ENCODE measurements around the gene SNIP1. TPM values are rescaled to one million over a fixed set of nuclear protein-coding genes. Genes with fewer than 3 reads are reported as not detected.
"Not testable (repeated sequence)": the region's sequence is repeated elsewhere in the genome, so short reads cannot be mapped to it uniquely, and the experiment has no call there.

SNIP1 gene
- total and polyA plus RNA-seq, 2 donors: 9.1 to 9.9 TPM

DNA sequence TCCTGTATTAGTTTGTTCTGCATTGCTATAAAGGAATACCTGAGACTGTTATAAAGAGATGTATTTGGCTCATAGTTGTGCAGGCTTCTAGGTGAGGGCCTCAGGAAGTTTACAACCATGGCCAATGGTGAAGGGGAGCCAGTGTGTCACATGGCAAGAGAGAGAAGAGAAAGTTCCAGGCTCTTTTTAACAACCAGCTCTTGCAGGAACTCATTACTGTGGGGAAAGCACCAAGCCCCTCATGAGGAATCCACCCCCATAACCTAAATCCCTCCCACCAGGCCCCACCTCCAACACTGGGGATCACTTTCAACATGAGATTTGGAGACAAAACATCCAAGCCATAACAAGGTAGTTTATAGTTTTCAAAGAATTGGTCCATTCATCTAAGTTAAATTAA is 34.5 kb downstream of the SNIP1 start:
- Histone ChIP-seq H3K4me3 (ENCODE audit: low read length in 2 of 2) (peak overlapping the region; percentile 23 to 27), H3K4me1 (ENCODE audit: control insufficient read depth in 2 of 2, insufficient read depth in 2 of 2, low read length in 2 of 2) (peaks cover 4 to 6% of the 10 kb centered on the region in 2 donors), H3K36me3 (ENCODE audit: control insufficient read depth in 2 of 2, insufficient read depth in 2 of 2, low read length in 1 of 2) (no peaks in the 10 kb centered on the region)

DNA sequence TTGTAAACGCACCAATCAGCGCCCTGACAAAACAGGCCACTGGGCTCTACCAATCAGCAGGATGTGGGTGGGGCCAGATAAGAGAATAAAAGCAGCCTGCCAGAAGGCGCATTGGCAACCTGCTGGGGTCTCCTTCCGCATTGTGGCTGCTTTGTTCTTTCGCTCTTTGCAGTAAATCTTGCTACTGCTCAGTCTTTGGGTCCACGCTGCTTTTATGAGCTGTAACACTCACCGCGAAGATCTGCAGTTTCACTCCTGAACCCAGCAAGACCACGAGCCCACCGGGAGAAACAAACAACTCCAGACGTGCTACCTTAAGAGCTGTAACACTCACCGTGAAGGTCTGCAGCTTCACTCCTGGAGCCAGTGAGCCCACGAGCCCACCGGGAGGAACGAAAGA is 35.2 kb downstream of the SNIP1 start:
- Histone ChIP-seq H3K27ac (ENCODE audit: low read depth in 1 of 2, low read length in 1 of 2) (peak overlapping the region in 1 of 2 donors; percentile 65), H3K4me3 (ENCODE audit: low read length in 2 of 2) (peak overlapping the region; percentile 23 to 27)
- WGBS: 62% methylated on average over 15 of the region's 15 CpGs
- DNase-seq (ENCODE audit: low read depth in 6 of 9, low spot score in 9 of 9): peak in 3 of 9 donors; percentile 19 to 59 (median 32)
- H3K27me3 ChIP-seq (ENCODE audit: control insufficient read depth in 2 of 2, insufficient read depth in 1 of 2, low read length in 1 of 2); H3K9me3 ChIP-seq (ENCODE audit: control insufficient read depth in 2 of 2, insufficient read depth in 1 of 2, low read length in 1 of 2); H3K36me3 ChIP-seq (ENCODE audit: control insufficient read depth in 2 of 2, insufficient read depth in 2 of 2, low read length in 1 of 2); H3K4me1 ChIP-seq (ENCODE audit: control insufficient read depth in 2 of 2, insufficient read depth in 2 of 2, low read length in 2 of 2): not testable (repeated sequence)

More for the DNA sequence above, 34.5 kb downstream of the SNIP1 start:
- H3K27me3 ChIP-seq (ENCODE audit: control insufficient read depth in 2 of 2, insufficient read depth in 1 of 2, low read length in 1 of 2): no peaks in the 10 kb centered on the region
- peak in 4 of 9 donors; percentile 16 to 46 (median 26) for DNase-seq (ENCODE audit: low read depth in 6 of 9, low spot score in 9 of 9)
- no peak overlapping the region for H3K27ac ChIP-seq (ENCODE audit: low read depth in 1 of 2, low read length in 1 of 2)
- no peaks in the 10 kb centered on the region for H3K9me3 ChIP-seq (ENCODE audit: control insufficient read depth in 2 of 2, insufficient read depth in 1 of 2, low read length in 1 of 2)

DNA sequence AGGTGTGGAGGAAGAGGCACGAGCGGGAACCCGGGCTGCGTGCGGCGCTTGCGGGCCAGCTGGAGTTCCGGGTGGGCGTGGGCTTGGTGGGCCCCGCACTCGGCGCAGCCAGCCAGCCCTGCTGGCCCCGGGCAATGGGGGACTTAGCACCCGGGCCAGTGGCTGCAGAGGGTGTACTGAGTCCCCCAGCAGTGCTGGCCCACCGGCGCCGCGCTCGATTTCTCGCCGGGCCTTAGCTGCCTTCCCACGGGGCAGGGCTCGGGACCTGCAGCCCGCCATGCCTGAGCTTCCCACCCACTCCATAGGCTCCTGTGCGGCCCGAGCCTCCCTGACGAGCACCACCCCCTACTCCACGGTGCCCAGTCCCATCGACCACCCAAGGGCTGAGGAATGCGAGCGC is 35.9 kb downstream of the SNIP1 start:
- H3K27me3 ChIP-seq (ENCODE audit: control insufficient read depth in 2 of 2, insufficient read depth in 1 of 2, low read length in 1 of 2); H3K27ac ChIP-seq (ENCODE audit: low read depth in 1 of 2, low read length in 1 of 2); H3K9me3 ChIP-seq (ENCODE audit: control insufficient read depth in 2 of 2, insufficient read depth in 1 of 2, low read length in 1 of 2); H3K36me3 ChIP-seq (ENCODE audit: control insufficient read depth in 2 of 2, insufficient read depth in 2 of 2, low read length in 1 of 2); H3K4me3 ChIP-seq (ENCODE audit: low read length in 2 of 2); DNase-seq (ENCODE audit: low read depth in 6 of 9, low spot score in 9 of 9): not testable (repeated sequence)
- peaks cover 9 to 11% of the 10 kb centered on the region in 2 donors for H3K4me1 ChIP-seq (ENCODE audit: control insufficient read depth in 2 of 2, insufficient read depth in 2 of 2, low read length in 2 of 2)
- 98% methylated on average over 26 of the region's 31 CpGs for WGBS

DNA sequence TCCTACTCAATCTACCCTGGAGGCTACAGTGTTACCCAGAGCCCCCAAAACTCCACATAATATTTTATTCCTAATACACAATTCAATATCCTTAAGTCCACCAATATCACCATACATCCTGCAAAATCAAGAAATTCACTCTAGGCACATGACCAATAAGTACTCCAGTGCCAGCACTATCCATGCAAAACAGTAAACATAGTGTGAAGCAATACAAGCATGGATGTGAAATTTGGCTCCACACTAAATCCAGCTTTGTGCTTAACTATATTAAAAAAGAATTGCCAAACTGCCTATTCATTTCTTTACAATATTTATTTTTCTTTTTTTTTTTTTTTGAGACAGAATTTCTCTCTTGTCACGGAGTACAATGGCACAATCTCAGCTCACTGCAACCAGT is 36.5 kb downstream of the SNIP1 start:
- H3K27ac ChIP-seq (ENCODE audit: low read depth in 1 of 2, low read length in 1 of 2): no peak overlapping the region
- 98% methylated on average over 1 of the region's 1 CpG for WGBS
- peaks cover 9 to 13% of the 10 kb centered on the region in 2 donors for H3K4me1 ChIP-seq (ENCODE audit: control insufficient read depth in 2 of 2, insufficient read depth in 2 of 2, low read length in 2 of 2)
- no peaks in the 10 kb centered on the region for H3K27me3 ChIP-seq (ENCODE audit: control insufficient read depth in 2 of 2, insufficient read depth in 1 of 2, low read length in 1 of 2)
- peaks cover 1 to 3% of the 10 kb centered on the region in 2 donors for H3K36me3 ChIP-seq (ENCODE audit: control insufficient read depth in 2 of 2, insufficient read depth in 2 of 2, low read length in 1 of 2)
- no peaks in the 10 kb centered on the region for H3K9me3 ChIP-seq (ENCODE audit: control insufficient read depth in 2 of 2, insufficient read depth in 1 of 2, low read length in 1 of 2)
- H3K4me3 ChIP-seq (ENCODE audit: low read length in 2 of 2): no peak overlapping the region
- DNase-seq (ENCODE audit: low read depth in 6 of 9, low spot score in 9 of 9): no peak

DNA sequence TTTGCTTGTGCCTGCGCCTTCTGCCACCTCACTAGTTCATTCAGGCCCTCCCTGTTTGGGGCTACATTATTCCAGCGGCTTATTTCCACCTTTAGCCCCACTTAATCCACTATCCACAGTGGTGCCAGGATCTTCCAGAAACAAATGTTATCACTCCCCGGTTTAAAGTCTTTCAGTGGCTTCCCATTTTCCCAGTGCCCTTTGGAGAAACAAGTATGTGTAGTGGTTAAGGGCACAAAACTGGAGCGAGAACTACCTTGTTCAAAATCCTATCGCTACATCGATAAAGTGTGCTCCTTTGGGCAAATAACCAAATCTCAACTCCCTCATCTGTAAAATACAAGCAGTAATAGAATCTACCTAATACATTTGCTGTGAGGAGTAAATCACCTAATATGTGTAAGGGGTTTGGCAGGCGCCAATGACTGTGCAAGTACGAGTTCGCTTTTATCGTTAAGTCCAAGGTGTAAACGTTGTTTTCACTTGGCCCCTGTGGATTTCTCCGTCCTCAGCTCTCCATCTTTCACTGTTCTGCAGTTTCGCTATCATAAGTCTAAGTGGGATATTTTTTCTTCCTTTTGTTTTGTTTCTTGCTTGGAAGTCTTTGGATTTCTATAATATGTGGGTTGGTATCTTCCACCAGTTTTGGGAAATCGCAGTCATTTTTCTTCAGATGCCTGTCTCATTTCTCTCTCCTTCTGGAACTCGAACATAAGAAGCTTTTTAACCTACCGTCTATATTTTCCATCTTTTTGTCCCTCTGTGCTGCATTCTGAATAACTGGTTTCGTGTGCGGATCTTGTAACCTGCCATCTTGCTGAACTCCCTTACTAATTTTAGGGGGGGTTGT is 38.7 kb downstream of the SNIP1 start:
- WGBS: 81% methylated on average over 18 of the region's 18 CpGs
- DNase-seq (ENCODE audit: low read depth in 6 of 9, low spot score in 9 of 9): peak in 1 of 9 donors; percentile 2
- peaks cover 9 to 13% of the 10 kb centered on the region in 2 donors for H3K4me1 ChIP-seq (ENCODE audit: control insufficient read depth in 2 of 2, insufficient read depth in 2 of 2, low read length in 2 of 2)
- H3K9me3 ChIP-seq (ENCODE audit: control insufficient read depth in 2 of 2, insufficient read depth in 1 of 2, low read length in 1 of 2): no peaks in the 10 kb centered on the region
- no peaks in the 10 kb centered on the region for H3K27me3 ChIP-seq (ENCODE audit: control insufficient read depth in 2 of 2, insufficient read depth in 1 of 2, low read length in 1 of 2)
- H3K36me3 ChIP-seq (ENCODE audit: control insufficient read depth in 2 of 2, insufficient read depth in 2 of 2, low read length in 1 of 2): peaks cover 4 to 9% of the 10 kb centered on the region in 2 donors
- peak overlapping the region; percentile 65 to 89 for H3K4me3 ChIP-seq (ENCODE audit: low read length in 2 of 2)
- peak overlapping the region; percentile 90 to 95 for H3K27ac ChIP-seq (ENCODE audit: low read depth in 1 of 2, low read length in 1 of 2)

DNA sequence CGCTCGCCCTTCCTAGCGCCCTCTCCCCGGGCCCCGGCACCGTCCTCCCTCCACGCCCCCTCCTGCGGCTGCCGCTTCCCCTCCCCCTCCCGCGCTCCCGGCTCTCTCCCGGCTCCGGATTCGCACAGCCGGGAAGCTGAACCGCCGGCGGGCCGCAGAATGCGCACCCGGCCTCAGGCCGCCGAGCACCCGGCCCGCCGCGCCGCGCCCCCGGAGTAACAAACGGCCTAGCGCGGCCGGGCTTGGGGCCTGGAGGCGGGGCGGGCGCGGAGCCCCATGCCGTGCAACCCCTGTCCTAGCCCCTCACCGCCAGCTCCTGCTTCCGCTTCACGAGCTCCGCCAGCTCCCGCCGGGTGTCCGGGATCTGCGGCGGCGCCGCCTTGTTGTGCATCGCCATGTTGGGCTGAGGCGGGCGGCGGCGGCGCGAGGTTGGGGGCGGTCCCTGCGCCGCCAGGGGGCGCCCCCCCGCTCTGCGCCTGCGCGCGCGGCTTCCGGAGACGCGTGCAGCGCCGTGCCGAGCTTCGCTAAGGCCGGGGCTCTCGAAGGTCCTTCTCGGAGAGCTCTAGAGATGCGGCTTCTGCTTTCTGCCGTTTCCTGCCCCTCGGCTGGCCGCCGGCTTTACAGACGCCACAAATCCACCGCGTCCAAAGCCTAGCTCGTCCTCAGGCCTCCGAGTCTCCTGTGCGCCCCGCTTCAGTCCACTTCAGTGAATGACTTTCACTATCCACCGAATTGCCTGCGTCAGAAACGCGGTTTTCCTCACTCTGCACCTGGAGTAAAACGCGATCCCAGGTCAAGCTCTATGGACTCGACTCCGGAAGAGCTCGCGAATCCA is 39.5 kb downstream of the SNIP1 start, which contains the start of gene MEAF6:
Gene MEAF6, minus strand, starts transcription at position 417 of the 835 bp plus-strand sequence. Its CDS starts 20 bp downstream, at position 397.
- Histone ChIP-seq H3K4me3 (ENCODE audit: low read length in 2 of 2) (peak within 1 kb of the TSS; percentile 65 to 89), H3K4me1 (ENCODE audit: control insufficient read depth in 2 of 2, insufficient read depth in 2 of 2, low read length in 2 of 2) (peaks cover 9 to 13% of the 10 kb centered on the region in 2 donors), H3K27ac (ENCODE audit: low read depth in 1 of 2, low read length in 1 of 2) (peak within 1 kb of the TSS; percentile 90 to 95), H3K27me3 (ENCODE audit: control insufficient read depth in 2 of 2, insufficient read depth in 1 of 2, low read length in 1 of 2) (no peaks in the 10 kb centered on the region), H3K36me3 (ENCODE audit: control insufficient read depth in 2 of 2, insufficient read depth in 2 of 2, low read length in 1 of 2) (peaks cover 4 to 11% of the 10 kb centered on the region in 2 donors), H3K9me3 (ENCODE audit: control insufficient read depth in 2 of 2, insufficient read depth in 1 of 2, low read length in 1 of 2) (no peaks in the 10 kb centered on the region)
- under 1% methylated on average over 100 of the region's 100 CpGs for WGBS
- DNase-seq (ENCODE audit: low read depth in 6 of 9, low spot score in 9 of 9): peak; percentile 61 to 91 (median 82)

DNA sequence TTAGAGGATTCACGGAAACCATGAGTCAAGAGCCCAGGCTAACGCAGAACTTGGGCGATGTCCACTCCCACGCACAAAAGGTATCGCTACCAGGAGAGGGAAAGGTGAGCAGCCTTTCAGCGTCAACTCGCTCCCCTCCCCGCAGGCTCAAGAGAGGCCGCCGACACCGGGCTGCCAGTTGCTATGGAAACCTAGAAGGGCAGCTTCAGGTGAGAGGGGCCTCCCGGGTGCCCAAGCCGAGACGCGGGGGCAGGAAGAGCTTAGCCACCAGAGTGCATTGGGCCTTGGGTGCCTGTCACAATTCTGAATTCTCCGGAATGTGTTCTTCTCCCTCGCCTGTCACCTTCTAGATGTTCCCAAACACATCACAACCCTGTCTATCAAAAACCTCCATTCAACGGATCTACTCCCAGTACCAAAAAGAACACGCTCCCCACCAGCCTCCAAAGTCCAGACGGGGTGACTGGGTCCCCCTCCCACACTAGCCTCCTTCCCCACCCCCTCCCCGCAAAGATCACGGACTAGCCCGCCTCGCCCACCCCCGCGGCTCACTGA is 40.2 kb downstream of the SNIP1 start:
- H3K4me1 ChIP-seq (ENCODE audit: control insufficient read depth in 2 of 2, insufficient read depth in 2 of 2, low read length in 2 of 2): peaks cover 9 to 13% of the 10 kb centered on the region in 2 donors
- H3K36me3 ChIP-seq (ENCODE audit: control insufficient read depth in 2 of 2, insufficient read depth in 2 of 2, low read length in 1 of 2): peaks cover 11 to 17% of the 10 kb centered on the region in 2 donors
- no peaks in the 10 kb centered on the region for H3K9me3 ChIP-seq (ENCODE audit: control insufficient read depth in 2 of 2, insufficient read depth in 1 of 2, low read length in 1 of 2)
- H3K27ac ChIP-seq (ENCODE audit: low read depth in 1 of 2, low read length in 1 of 2): peak overlapping the region in 1 of 2 donors; percentile 33
- no peaks in the 10 kb centered on the region for H3K27me3 ChIP-seq (ENCODE audit: control insufficient read depth in 2 of 2, insufficient read depth in 1 of 2, low read length in 1 of 2)
- peak in 3 of 9 donors; percentile 8 to 47 (median 30) for DNase-seq (ENCODE audit: low read depth in 6 of 9, low spot score in 9 of 9)
- 7% methylated on average over 26 of the region's 26 CpGs for WGBS
- H3K4me3 ChIP-seq (ENCODE audit: low read length in 2 of 2): peak overlapping the region; percentile 65 to 89

DNA sequence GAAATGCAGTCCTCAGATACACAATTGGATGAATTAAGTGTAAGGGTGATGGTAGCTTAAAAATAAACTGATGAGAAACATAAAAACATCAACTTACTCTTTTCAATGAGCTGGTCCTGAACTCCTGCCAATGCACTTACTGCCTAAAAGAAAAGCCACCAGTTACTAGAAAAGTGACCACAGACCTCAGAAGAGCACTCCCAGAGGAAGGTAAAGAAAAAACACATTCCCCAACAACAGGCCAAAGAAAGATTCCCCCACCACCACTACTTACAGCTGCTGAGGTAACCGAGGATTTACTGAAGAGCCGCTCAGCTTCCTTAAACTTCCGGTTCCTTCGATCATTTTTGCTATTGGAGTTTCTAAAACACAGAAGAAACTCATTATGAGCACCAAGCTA is 44.9 kb downstream of the SNIP1 start:
- H3K27ac ChIP-seq (ENCODE audit: low read depth in 1 of 2, low read length in 1 of 2): no peak overlapping the region
- H3K9me3 ChIP-seq (ENCODE audit: control insufficient read depth in 2 of 2, insufficient read depth in 1 of 2, low read length in 1 of 2): no peaks in the 10 kb centered on the region
- peaks cover 3 to 9% of the 10 kb centered on the region in 2 donors for H3K4me1 ChIP-seq (ENCODE audit: control insufficient read depth in 2 of 2, insufficient read depth in 2 of 2, low read length in 2 of 2)
- H3K36me3 ChIP-seq (ENCODE audit: control insufficient read depth in 2 of 2, insufficient read depth in 2 of 2, low read length in 1 of 2): peaks cover 23 to 36% of the 10 kb centered on the region in 2 donors
- 91% methylated on average over 4 of the region's 4 CpGs for WGBS
- DNase-seq (ENCODE audit: low read depth in 6 of 9, low spot score in 9 of 9): no peak
- H3K4me3 ChIP-seq (ENCODE audit: low read length in 2 of 2): no peak overlapping the region
- no peaks in the 10 kb centered on the region for H3K27me3 ChIP-seq (ENCODE audit: control insufficient read depth in 2 of 2, insufficient read depth in 1 of 2, low read length in 1 of 2)
